PFSK-1 (cell line): Measurements from ENCODE around the gene RASGRP3.

Experiments used
- FOXP2 ChIP-seq: optimal IDR thresholded peaks from 2 replicates; pipeline ENCODE3; 2011; ENCODE audit warnings: borderline replicate concordance, control low read depth, inconsistent platforms; ENCODE audit not compliant: insufficient read depth; ENCODE audit errors: extremely low read length, extremely low read depth
- POLR2AphosphoS5 ChIP-seq: IDR thresholded peaks from 2 replicates; pipeline ENCODE4 v1.6.1; 2012; ENCODE audit warnings: low read depth, mild to moderate bottlenecking, control low read depth, low read length, moderate library complexity
- REST ChIP-seq, 2 experiments: IDR thresholded peaks; 2 replicates each; pipeline versions ENCODE4 v1.6.1 to v1.8.0; 2011 to 2012; ENCODE audit warnings: low read depth in 2 of 2, low read length in 2 of 2, control low read depth in 1 of 2, inconsistent platforms in 1 of 2, mild to moderate bottlenecking in 1 of 2, moderate library complexity in 1 of 2; ENCODE audit not compliant: insufficient read depth in 1 of 2
- SIN3A ChIP-seq: IDR thresholded peaks from 2 replicates; pipeline ENCODE4 v1.6.1; 2012; ENCODE audit warnings: mild to moderate bottlenecking, low read length, moderate library complexity, borderline replicate concordance; ENCODE audit not compliant: insufficient read depth
- TAF1 ChIP-seq: IDR thresholded peaks from 2 replicates; pipeline ENCODE4 v1.6.1; 2012; ENCODE audit warnings: low read length, control low read depth, borderline replicate concordance; ENCODE audit not compliant: insufficient read depth

Gene RASGRP3

DNA sequence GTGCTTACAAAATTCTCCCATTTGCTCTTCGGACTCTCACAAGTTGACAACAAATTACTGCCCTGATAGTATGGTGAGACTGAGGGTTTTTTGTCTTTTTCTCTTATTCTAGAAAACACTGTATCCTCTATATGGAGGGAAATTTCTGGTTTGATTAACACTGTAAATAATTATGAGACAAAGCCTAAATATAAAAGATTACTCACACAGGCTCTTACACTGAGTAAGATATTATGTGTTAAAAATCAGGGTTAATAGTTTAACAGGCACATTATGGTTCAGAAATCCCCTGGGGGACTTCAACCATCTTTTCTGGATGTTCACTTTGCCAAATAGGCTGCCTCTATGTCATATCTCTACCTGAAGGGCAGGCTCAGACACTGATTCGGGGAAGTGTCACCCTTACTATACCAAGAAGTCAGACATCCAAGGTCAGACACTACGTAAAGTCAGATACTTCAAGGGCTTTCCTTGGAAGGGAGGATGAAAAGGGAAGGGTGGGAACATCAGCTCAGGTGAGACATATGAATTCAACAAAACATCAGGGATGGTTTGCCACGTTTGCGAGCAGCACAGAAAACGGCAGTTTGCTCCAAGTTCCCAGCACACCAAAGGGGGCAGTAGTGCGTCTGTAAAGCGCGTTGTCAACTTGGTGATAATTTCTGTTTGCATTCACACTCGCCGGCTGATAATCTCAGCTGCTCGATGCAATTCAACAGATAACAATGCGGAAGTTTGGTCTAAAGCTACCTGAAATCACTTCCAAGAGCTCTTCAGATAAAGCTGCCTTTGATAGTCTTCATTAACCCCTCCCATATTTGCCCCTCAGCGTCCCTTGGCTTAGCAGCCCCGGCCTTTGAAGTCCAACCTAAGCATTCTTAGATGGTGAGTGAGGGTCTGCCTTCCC, 972 bp upstream of the RASGRP3 start:
- TF ChIP-seq SIN3A (0 out of 2 replicates have a peak, but pooled peaks have one; percentile 51), TAF1 (no peak)

DNA sequence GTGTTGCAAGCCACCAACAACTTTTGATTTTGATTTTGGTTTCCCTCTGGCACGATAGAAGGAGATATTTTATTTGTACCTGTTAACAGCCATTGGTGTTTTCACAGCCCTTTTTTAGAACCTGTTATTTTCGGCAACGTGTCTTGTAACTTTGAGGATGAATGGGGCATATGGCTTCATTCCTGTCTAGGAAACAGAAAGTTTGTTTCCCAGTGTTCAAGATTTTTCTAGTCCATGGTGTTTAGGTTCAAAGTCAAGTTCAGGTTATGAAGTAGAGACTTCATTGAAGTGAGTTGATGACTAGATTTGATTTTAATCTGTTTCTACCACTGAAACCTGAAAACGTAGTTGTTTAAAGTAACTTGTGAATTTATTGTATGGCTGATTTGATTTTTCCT, 343 bp downstream of the RASGRP3 start:
- no peak for TF ChIP-seq POLR2AphosphoS5
- no peak for TF ChIP-seq REST (IDR thresholded peaks at IDR 0.05; ENCODE audit: insufficient read depth in 1 of 2, low read depth in 2 of 2, low read length in 2 of 2)
- TF ChIP-seq TAF1 = no peak
- TF ChIP-seq SIN3A = no peak
- TF ChIP-seq FOXP2 = no peak

DNA sequence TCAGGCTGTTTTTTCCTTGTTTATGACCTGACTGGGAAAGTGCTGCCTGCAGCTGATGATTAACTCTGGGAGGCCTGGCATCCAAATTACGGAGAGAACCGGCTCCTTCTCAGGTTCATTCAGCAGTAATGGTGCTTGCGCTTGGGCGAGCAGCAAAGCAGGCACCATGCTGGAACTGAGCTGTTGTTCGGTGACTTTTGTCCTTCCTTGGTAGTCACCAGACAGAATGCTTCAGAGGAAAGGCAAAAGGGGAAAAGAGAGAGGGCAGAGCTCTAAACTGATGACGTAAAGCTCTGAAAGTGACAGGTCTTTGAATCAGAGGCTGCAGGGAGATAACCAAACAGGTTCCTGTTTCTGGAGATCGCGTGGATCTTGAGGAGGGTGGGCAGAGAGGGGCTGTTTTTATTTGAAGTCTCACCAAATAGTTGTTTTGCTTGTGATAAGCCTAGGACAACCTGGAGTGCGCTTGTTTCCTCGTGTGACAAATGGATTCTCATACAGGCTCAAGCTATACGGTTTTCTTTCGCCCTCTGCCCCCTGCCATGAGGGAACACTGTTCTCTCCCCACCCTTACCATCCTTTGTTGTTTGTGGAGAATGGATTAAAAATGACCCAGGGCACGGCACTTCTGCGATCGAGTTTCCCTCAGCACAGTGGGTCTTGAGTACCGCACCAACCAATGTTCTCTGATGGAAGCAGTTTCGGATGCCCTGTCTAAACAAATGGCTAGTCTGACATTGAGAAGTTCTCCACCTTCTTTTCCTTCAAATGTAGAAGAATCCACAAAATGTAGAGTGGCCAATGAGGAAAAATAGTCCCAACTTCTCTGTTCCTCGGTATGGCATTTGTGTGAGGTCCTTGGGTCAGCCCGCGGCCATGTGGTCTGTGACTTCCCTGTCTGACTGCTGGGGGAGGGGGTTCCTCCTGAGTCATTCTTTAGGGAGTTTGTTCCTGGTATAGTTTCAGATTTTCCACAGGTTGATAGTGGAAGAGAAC, 1.3 kb downstream of the RASGRP3 start:
- no peak for TF ChIP-seq FOXP2
- no peak for TF ChIP-seq REST (IDR thresholded peaks at IDR 0.05; ENCODE audit: insufficient read depth in 1 of 2, low read depth in 2 of 2, low read length in 2 of 2)
- TF ChIP-seq POLR2AphosphoS5 = no peak
- no peak for TF ChIP-seq TAF1
- no peak for TF ChIP-seq SIN3A

GRCh38 chr2:33478968-33479731, 2.7 kb downstream of the RASGRP3 start:
- TF ChIP-seq SIN3A = no peak
- no peak for TF ChIP-seq TAF1
- TF ChIP-seq FOXP2 = no peak
- no peak for TF ChIP-seq REST (IDR thresholded peaks at IDR 0.05; ENCODE audit: insufficient read depth in 1 of 2, low read depth in 2 of 2, low read length in 2 of 2)
- no peak for TF ChIP-seq POLR2AphosphoS5

- TF ChIP-seq POLR2AphosphoS5 (no peak), SIN3A (no peak)
Observed at GRCh38 chr2:33482518-33482917, 6.1 kb downstream of the RASGRP3 start.

DNA sequence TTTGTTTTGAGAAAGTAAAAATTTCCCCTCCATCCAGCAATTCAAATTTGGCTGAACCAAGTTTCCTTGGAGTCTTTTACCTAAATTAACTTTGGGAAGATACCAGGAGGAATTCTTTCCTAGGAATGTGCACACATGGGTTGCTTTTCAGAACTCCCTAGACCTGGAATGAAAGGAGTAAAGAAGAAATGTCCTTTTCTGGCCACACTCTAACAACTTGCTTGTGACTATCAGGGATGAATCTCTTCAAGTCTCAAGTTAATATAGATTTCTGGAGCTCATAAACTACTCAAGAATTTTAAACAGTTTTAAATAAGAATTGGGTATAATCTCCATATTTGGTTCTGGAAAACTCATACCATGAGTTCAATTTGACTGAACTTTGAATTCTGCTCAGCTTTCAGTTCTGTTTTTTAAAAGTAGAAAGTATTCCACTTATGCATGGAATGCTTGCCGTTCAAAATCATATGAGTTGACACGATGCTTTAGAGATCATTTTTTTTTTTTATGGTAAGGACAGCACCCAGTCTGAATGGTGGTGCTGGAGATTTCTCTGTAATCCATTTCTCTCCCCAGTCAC, 7.7 kb downstream of the RASGRP3 start:
- no peak for TF ChIP-seq FOXP2
- TF ChIP-seq SIN3A = no peak
